Measurements from ENCODE around the gene WDR13.

Gene WDR13

DNA sequence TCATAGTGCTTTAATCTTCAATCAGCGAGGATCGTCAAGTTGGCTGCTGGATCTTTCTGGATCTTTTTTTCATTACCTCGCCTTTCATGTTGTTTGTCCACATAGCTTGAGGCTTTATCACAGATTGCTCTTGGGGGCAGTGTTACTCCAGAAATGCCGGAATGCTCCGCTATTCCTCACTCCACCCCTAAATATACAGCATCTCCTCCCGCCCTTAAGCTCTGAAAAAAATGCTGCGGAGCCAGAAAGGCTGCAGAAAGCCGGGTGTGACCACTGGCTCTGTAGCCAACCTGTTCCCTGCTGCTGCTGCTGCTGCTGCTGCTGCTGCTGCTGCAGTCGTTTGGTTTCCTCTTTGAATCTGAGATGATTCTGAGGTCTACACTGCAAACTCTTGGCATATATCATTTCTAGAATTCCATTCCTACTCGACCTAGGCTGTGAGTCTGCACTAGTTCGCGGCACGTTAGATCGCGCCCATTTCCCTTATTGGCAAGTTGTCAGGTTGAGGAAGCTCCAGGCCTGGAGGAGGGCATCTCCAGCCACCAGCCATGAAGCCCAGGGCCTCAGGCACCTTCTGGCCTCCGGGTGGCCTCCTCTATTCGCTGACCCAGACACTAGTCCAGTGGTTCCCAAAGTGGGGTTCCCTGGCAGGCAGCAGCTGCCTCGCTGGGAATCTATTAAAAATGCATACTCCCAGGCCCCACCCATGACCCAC is 34.2 kb downstream of the WDR13 start:
- 43% methylated on average over 15 of the region's 18 CpGs for WGBS (ENCODE audit: insufficient coverage)
- peak; percentile 91 to 97 (median 95) for DNase-seq

DNA sequence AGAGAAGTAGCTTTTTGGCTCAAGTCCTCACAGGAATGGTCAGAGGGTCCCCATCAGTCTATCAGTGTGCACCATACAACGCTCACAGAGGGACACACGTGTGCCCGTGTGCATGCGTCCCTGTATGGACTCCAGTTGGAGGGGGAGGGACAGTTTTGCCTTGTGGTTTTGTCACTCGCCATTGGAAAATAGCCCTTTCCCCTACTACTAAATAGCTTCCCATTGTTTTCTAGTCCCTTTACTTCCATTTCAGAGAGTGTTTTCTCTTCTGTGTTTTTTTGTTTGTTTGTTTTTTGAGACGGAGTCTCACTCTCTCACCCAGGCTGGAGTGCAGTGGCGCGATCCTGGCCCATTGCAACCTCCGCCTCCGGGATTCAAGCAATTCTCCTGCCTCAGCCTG is 34.9 kb downstream of the WDR13 start:
- CTCF ChIA-PET = interaction anchor here (0.9 to 2.8 kb wide), 5 partner anchors 13 to 314 kb away, joined by 3 to 7 read pairs (median 4); no protein-coding TSS in a partner anchor
- Histone ChIP-seq H3K4me1 (ENCODE audit: control extremely low read depth in 1 of 4, control insufficient read depth in 4 of 4, insufficient read depth in 4 of 4, low read length in 3 of 4) (peaks cover 1 to 21% (median 13%) of the 10 kb centered on the region in 4 experiments), H3K27ac (ENCODE audit: insufficient read depth in 1 of 2, low read depth in 1 of 2, low read length in 2 of 2, poor library complexity in 1 of 2, severe bottlenecking in 2 of 2) (no peak overlapping the region), H3K27me3 (replicated peaks in 2 of 5; ENCODE audit: control insufficient read depth in 4 of 5, insufficient read depth in 5 of 5, low read length in 4 of 5) (no peaks in the 10 kb centered on the region), H3K36me3 (ENCODE audit: control insufficient read depth in 4 of 4, insufficient read depth in 4 of 4, low read length in 3 of 4) (no peaks in the 10 kb centered on the region), H3K4me3 (ENCODE audit: control insufficient read depth in 1 of 7, extremely low read depth in 1 of 7, insufficient read depth in 4 of 7, low read depth in 2 of 7, low read length in 6 of 7) (no peak overlapping the region), H3K9me3 (ENCODE audit: control extremely low read depth in 1 of 5, control insufficient read depth in 4 of 5, insufficient read depth in 2 of 5, low read depth in 1 of 5, low read length in 4 of 5) (no peaks in the 10 kb centered on the region)
- WGBS (ENCODE audit: insufficient coverage) = 71% methylated on average over 4 of the region's 10 CpGs
- DNase-seq = no peak
- POLR2A ChIA-PET = no interaction called here

More for the DNA sequence above, 34.2 kb downstream of the WDR13 start:
- Histone ChIP-seq H3K9me3 (ENCODE audit: control extremely low read depth in 1 of 5, control insufficient read depth in 4 of 5, insufficient read depth in 2 of 5, low read depth in 1 of 5, low read length in 4 of 5) (no peaks in the 10 kb centered on the region), H3K4me3 (ENCODE audit: control insufficient read depth in 1 of 7, extremely low read depth in 1 of 7, insufficient read depth in 4 of 7, low read depth in 2 of 7, low read length in 6 of 7) (peak overlapping the region in 2 of 7 experiments; percentile 23 to 32), H3K4me1 (ENCODE audit: control extremely low read depth in 1 of 4, control insufficient read depth in 4 of 4, insufficient read depth in 4 of 4, low read length in 3 of 4) (peaks cover 1 to 15% (median 11%) of the 10 kb centered on the region in 4 experiments), H3K27ac (ENCODE audit: insufficient read depth in 1 of 2, low read depth in 1 of 2, low read length in 2 of 2, poor library complexity in 1 of 2, severe bottlenecking in 2 of 2) (no peak overlapping the region), H3K27me3 (replicated peaks in 2 of 5; ENCODE audit: control insufficient read depth in 4 of 5, insufficient read depth in 5 of 5, low read length in 4 of 5) (no peaks in the 10 kb centered on the region), H3K36me3 (ENCODE audit: control insufficient read depth in 4 of 4, insufficient read depth in 4 of 4, low read length in 3 of 4) (no peaks in the 10 kb centered on the region)
- CTCF ChIA-PET = interaction anchor here (0.6 to 2.8 kb wide), 8 partner anchors 11 to 314 kb away, joined by 3 to 7 read pairs (median 3); no protein-coding TSS in a partner anchor
- POLR2A ChIA-PET = no interaction called here

DNA sequence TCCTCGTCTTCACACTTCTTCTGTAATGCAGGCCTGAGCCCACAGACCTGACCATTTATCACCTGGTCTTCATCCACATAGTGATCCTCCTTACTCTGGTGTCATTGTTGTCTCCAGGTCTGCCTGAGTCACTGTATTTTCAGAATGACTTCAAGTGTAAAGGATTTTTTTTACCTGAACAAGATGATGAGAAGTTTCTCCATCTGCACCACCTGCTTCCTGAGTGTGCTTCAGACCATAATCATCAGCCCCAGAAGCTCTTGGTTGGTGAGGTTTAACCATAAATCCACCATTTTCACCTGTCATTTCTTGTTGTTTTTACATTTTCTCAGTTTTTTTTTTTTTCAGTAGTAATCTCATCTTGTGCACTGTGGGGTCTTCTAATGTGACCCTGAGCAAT is 39.0 kb downstream of the WDR13 start:
- CTCF ChIA-PET = interaction anchor here (0.9 kb wide), 1 partner anchor 12 kb away, joined by 5 read pairs; no protein-coding TSS in a partner anchor
- 27% methylated on average over 1 of the region's 1 CpG for WGBS (ENCODE audit: insufficient coverage)
- no peak overlapping the region for H3K4me3 ChIP-seq (ENCODE audit: control insufficient read depth in 1 of 7, extremely low read depth in 1 of 7, insufficient read depth in 4 of 7, low read depth in 2 of 7, low read length in 6 of 7)
- peak overlapping the region in 1 of 2 experiments; percentile 58 for H3K27ac ChIP-seq (ENCODE audit: insufficient read depth in 1 of 2, low read depth in 1 of 2, low read length in 2 of 2, poor library complexity in 1 of 2, severe bottlenecking in 2 of 2)
- peaks cover 1 to 23% (median 13%) of the 10 kb centered on the region in 4 experiments for H3K4me1 ChIP-seq (ENCODE audit: control extremely low read depth in 1 of 4, control insufficient read depth in 4 of 4, insufficient read depth in 4 of 4, low read length in 3 of 4)
- no peaks in the 10 kb centered on the region for H3K9me3 ChIP-seq (ENCODE audit: control extremely low read depth in 1 of 5, control insufficient read depth in 4 of 5, insufficient read depth in 2 of 5, low read depth in 1 of 5, low read length in 4 of 5)
- no peaks in the 10 kb centered on the region for H3K36me3 ChIP-seq (ENCODE audit: control insufficient read depth in 4 of 4, insufficient read depth in 4 of 4, low read length in 3 of 4)
- peak; percentile 76 to 96 (median 93) for DNase-seq
- H3K27me3 ChIP-seq (replicated peaks in 2 of 5; ENCODE audit: control insufficient read depth in 4 of 5, insufficient read depth in 5 of 5, low read length in 4 of 5) = no peaks in the 10 kb centered on the region
- POLR2A ChIA-PET = interaction anchor here (0.6 to 1.1 kb wide), 2 partner anchors 281 to 302 kb away, joined by 4 to 5 read pairs; no protein-coding TSS in a partner anchor

DNA sequence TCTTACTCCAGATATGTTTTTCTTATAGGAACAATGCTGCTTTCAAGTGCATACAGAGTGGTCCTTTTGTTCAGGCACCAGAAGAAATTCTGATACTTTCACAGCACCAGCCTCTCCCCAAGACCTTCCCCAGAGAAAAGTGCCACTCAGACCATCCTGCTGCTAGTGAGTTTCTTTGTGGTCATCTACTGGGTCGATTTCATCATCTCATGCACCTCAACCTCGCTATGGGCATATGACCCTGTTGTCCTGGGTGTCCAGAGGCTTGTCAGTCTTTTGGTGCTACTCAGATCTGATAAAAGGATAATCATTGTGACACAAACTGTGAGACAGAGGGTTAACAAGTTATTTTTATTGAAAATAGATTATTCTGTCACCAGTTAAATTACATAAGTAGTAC is 39.5 kb downstream of the WDR13 start:
- no peak overlapping the region for H3K4me3 ChIP-seq (ENCODE audit: control insufficient read depth in 1 of 7, extremely low read depth in 1 of 7, insufficient read depth in 4 of 7, low read depth in 2 of 7, low read length in 6 of 7)
- H3K27me3 ChIP-seq (replicated peaks in 2 of 5; ENCODE audit: control insufficient read depth in 4 of 5, insufficient read depth in 5 of 5, low read length in 4 of 5) = no peaks in the 10 kb centered on the region
- no peaks in the 10 kb centered on the region for H3K36me3 ChIP-seq (ENCODE audit: control insufficient read depth in 4 of 4, insufficient read depth in 4 of 4, low read length in 3 of 4)
- H3K27ac ChIP-seq (ENCODE audit: insufficient read depth in 1 of 2, low read depth in 1 of 2, low read length in 2 of 2, poor library complexity in 1 of 2, severe bottlenecking in 2 of 2) = peak overlapping the region; percentile 58 to 59
- DNase-seq = no peak
- POLR2A ChIA-PET = no interaction called here
- peaks cover 1 to 21% (median 10%) of the 10 kb centered on the region in 4 experiments for H3K4me1 ChIP-seq (ENCODE audit: control extremely low read depth in 1 of 4, control insufficient read depth in 4 of 4, insufficient read depth in 4 of 4, low read length in 3 of 4)
- CTCF ChIA-PET = interaction anchor here (0.9 kb wide), 1 partner anchor 12 kb away, joined by 5 read pairs; no protein-coding TSS in a partner anchor
- H3K9me3 ChIP-seq (ENCODE audit: control extremely low read depth in 1 of 5, control insufficient read depth in 4 of 5, insufficient read depth in 2 of 5, low read depth in 1 of 5, low read length in 4 of 5) = no peaks in the 10 kb centered on the region
- 46% methylated on average over 2 of the region's 2 CpGs for WGBS (ENCODE audit: insufficient coverage)

DNA sequence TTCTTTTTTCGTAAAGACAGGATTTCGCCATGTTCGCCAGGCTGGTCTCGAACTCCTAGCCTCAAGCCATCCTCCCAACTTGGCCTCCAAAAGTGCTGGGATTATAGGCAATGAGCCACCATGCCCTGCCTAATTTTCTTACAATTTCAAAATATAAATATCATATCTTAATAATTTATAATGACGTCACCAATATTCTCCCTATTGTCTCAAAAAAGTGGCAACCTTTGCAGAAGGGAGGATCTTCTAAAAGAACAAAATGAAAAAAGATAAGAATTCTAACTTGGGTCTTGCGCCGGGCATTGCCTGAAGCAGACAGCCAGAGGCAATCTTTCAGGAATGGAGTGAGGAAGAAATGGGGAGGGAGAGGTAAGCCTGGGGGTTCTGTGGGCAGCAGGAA is 48.4 kb downstream of the WDR13 start:
- H3K4me3 ChIP-seq (ENCODE audit: control insufficient read depth in 1 of 7, extremely low read depth in 1 of 7, insufficient read depth in 4 of 7, low read depth in 2 of 7, low read length in 6 of 7) = no peak overlapping the region
- no peaks in the 10 kb centered on the region for H3K9me3 ChIP-seq (ENCODE audit: control extremely low read depth in 1 of 5, control insufficient read depth in 4 of 5, insufficient read depth in 2 of 5, low read depth in 1 of 5, low read length in 4 of 5)
- no peaks in the 10 kb centered on the region for H3K36me3 ChIP-seq (ENCODE audit: control insufficient read depth in 4 of 4, insufficient read depth in 4 of 4, low read length in 3 of 4)
- no peaks in the 10 kb centered on the region for H3K4me1 ChIP-seq (ENCODE audit: control extremely low read depth in 1 of 4, control insufficient read depth in 4 of 4, insufficient read depth in 4 of 4, low read length in 3 of 4)
- no peaks in the 10 kb centered on the region for H3K27me3 ChIP-seq (replicated peaks in 2 of 5; ENCODE audit: control insufficient read depth in 4 of 5, insufficient read depth in 5 of 5, low read length in 4 of 5)
- ChIA-PET CTCF (no interaction called here), POLR2A (interaction anchor here (0.7 kb wide), 1 partner anchor 1809 kb away, joined by 3 read pairs; the partner anchor contains the start of gene RP2)
- 97% methylated on average over 6 of the region's 7 CpGs for WGBS (ENCODE audit: insufficient coverage)
- H3K27ac ChIP-seq (ENCODE audit: insufficient read depth in 1 of 2, low read depth in 1 of 2, low read length in 2 of 2, poor library complexity in 1 of 2, severe bottlenecking in 2 of 2) = no peak overlapping the region
- no peak for DNase-seq

DNA sequence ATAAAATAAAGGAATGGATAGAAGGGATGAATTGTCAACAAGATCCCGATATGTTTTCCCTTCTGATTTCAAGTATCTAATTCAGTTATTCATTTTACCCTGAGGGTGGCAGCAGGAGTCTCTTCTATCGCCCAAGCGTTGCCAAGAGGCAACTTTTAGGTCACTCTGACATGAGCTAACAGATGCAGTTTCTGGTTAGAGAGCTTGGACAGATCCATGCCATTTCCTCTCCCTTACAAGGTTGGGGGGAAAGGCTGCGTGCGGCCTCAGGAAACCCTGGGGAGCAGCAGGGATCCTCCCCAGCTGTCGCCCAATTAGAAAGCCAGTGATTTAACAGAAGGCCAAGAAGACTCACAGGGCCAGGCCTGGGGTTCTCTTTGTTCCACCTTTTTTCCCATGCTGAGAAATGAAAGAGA is 51.1 kb downstream of the WDR13 start:
- no peak overlapping the region for H3K27ac ChIP-seq (ENCODE audit: insufficient read depth in 1 of 2, low read depth in 1 of 2, low read length in 2 of 2, poor library complexity in 1 of 2, severe bottlenecking in 2 of 2)
- H3K4me1 ChIP-seq (ENCODE audit: control extremely low read depth in 1 of 4, control insufficient read depth in 4 of 4, insufficient read depth in 4 of 4, low read length in 3 of 4) = no peaks in the 10 kb centered on the region
- CTCF ChIA-PET = interaction anchor here (0.6 to 1.9 kb wide), 8 partner anchors 10 to 298 kb away, joined by 3 to 6 read pairs (median 4); no protein-coding TSS in a partner anchor
- H3K27me3 ChIP-seq (replicated peaks in 2 of 5; ENCODE audit: control insufficient read depth in 4 of 5, insufficient read depth in 5 of 5, low read length in 4 of 5) = no peaks in the 10 kb centered on the region
- DNase-seq = peak; percentile 52 to 70 (median 66)
- H3K36me3 ChIP-seq (ENCODE audit: control insufficient read depth in 4 of 4, insufficient read depth in 4 of 4, low read length in 3 of 4) = no peaks in the 10 kb centered on the region
- WGBS (ENCODE audit: insufficient coverage) = 31% methylated on average over 6 of the region's 6 CpGs
- no peak overlapping the region for H3K4me3 ChIP-seq (ENCODE audit: control insufficient read depth in 1 of 7, extremely low read depth in 1 of 7, insufficient read depth in 4 of 7, low read depth in 2 of 7, low read length in 6 of 7)
- no peaks in the 10 kb centered on the region for H3K9me3 ChIP-seq (ENCODE audit: control extremely low read depth in 1 of 5, control insufficient read depth in 4 of 5, insufficient read depth in 2 of 5, low read depth in 1 of 5, low read length in 4 of 5)
- POLR2A ChIA-PET = interaction anchor here (0.8 kb wide), 1 partner anchor 48 kb away, joined by 4 read pairs; the partner anchor contains the start of gene SUV39H1

DNA sequence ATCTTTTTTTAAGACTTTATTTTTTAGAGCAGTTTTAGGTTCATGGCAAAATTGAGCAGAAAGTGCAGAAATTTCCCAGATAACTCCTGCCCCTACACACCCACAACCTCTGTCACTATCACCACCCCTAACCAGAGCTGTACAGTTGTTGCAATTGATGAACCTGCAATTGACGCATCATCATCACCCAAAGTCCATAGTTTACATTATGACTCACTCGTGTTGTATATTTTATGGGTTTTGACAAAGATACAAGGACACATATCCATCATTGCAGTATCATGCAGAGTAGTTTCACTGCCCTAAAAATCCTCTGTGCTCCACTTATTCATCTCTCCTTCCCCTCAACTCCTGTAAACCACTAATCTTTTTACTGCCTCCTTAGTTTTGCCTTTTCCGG is 51.8 kb downstream of the WDR13 start:
- POLR2A ChIA-PET = no interaction called here

More for the DNA sequence above, 51.8 kb downstream of the WDR13 start:
- no peaks in the 10 kb centered on the region for H3K9me3 ChIP-seq (ENCODE audit: control extremely low read depth in 1 of 5, control insufficient read depth in 4 of 5, insufficient read depth in 2 of 5, low read depth in 1 of 5, low read length in 4 of 5)
- no peaks in the 10 kb centered on the region for H3K27me3 ChIP-seq (replicated peaks in 2 of 5; ENCODE audit: control insufficient read depth in 4 of 5, insufficient read depth in 5 of 5, low read length in 4 of 5)
- CTCF ChIA-PET = interaction anchor here (0.9 to 1.9 kb wide), 4 partner anchors 11 to 297 kb away, joined by 3 to 6 read pairs (median 4); no protein-coding TSS in a partner anchor
- H3K36me3 ChIP-seq (ENCODE audit: control insufficient read depth in 4 of 4, insufficient read depth in 4 of 4, low read length in 3 of 4) = no peaks in the 10 kb centered on the region
- H3K4me1 ChIP-seq (ENCODE audit: control extremely low read depth in 1 of 4, control insufficient read depth in 4 of 4, insufficient read depth in 4 of 4, low read length in 3 of 4) = no peaks in the 10 kb centered on the region
- no peak overlapping the region for H3K27ac ChIP-seq (ENCODE audit: insufficient read depth in 1 of 2, low read depth in 1 of 2, low read length in 2 of 2, poor library complexity in 1 of 2, severe bottlenecking in 2 of 2)
- no peak overlapping the region for H3K4me3 ChIP-seq (ENCODE audit: control insufficient read depth in 1 of 7, extremely low read depth in 1 of 7, insufficient read depth in 4 of 7, low read depth in 2 of 7, low read length in 6 of 7)
- 71% methylated on average over 1 of the region's 3 CpGs for WGBS (ENCODE audit: insufficient coverage)
- no peak for DNase-seq
